Measurements from ENCODE around the gene GORASP1.

Gene GORASP1

DNA sequence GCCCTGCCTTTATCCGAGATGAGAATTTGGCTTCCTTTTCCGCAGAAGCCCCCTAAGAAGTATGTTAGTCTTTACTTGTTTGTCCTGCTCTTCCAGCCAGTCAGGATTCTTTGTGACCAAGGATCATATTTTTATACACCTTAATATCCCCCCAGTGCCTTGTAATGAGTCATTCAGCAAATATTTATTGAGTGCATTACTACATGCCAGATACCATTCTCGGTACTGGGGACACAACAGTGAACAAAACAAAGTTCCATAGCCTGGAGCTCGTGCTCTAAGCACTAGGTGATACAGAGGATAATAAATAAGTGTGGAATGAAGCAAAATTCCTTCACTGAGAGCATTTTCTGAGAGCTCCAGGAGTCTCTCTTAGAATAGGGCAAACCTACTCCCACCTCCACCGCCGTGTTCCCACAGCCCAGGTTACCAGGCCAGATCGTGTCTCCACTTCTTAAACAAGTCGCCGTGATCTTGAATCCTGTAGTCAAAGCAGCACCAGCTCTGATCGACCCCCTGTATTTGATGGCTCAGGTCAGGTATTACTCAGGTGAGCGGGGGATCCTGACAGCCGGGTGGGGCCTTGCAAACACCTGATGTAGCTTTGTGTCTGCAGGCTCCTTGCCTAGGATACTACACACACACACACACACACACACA is 18.5 kb upstream of the GORASP1 start:
- DNase-seq (ENCODE audit: low read depth in 2 of 2), result no peak

GRCh38 chr3:39124876-39125840 is 17.7 kb upstream of the GORASP1 start:
- no peak for DNase-seq (ENCODE audit: low read depth in 2 of 2)

DNA sequence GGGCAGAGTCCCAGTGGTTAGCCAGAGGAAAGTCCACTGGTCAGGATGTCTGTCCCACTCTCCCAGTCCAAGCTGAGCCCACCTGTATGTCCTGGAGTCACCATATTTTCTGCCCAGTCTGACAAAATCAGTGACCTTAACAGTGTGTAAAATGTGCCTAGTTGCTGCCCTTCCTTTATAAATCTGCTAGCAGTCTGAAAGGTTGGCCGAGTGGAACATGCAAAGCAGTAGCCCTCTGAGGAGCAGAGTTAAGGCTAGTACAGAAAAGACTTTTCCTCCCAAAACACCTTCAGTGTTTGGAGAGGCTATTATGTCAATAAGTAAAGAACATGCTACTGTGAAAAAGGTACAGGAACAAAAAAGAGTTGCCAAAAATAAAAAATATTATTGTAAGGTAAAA is 15.4 kb upstream of the GORASP1 start:
- no peak for DNase-seq (ENCODE audit: low read depth in 2 of 2)

DNA sequence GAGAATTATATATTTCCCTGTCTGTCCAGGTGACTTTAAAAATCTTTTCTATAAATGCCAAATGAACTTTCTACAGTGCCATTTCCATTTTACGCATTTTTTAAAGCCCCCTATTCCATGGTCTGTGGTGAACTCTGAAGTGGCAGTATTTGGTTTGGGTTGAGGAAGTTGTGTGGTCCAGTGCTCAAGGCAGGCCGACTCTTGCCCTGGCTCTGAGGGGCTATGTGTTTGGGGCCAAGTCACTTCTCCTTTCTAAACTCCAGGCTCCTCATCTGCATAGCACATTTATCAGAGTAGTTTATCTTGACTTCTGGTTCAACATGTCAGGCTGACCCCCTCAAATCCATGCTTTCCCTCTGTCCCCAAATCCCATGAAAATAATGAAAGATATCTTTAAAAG is 14.2 kb upstream of the GORASP1 start:
- DNase-seq (ENCODE audit: low read depth in 2 of 2), result no peak

DNA sequence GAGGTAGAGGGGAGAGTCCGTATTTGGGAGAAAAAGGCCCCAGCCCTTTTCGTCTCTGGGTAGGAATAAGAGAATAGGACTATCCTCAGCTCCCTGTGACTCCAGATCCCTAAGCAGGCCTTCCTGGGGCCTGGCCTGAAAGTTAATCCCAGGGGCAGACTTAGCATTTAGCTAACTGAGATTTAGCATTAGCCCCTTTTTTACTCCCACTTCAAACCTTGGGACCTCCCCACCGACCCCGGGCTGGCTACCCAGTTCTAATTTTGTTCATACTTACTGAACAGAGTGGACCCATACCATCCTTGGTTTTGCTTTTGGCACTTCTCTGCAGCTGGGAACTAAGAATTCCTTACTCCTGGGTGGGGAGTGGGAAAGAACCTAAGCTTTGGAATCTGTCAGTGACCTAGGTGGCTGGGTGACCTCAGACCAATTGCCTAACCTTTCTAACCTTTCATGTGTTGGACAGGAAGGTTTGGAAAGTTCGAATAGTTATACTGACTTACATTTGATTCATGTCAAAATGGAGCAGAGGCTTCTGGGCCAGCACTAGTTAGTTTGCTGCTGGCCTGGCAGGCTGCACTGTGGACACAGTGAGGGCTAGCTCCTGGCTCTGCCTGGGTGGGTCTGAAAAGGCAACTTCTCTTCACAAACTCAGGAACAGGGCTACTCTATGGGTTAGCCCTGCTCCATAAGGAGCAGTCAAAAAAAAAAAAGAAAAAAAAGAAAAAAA is 11.7 kb upstream of the GORASP1 start:
- DNase-seq (ENCODE audit: low read depth in 2 of 2), result no peak

DNA sequence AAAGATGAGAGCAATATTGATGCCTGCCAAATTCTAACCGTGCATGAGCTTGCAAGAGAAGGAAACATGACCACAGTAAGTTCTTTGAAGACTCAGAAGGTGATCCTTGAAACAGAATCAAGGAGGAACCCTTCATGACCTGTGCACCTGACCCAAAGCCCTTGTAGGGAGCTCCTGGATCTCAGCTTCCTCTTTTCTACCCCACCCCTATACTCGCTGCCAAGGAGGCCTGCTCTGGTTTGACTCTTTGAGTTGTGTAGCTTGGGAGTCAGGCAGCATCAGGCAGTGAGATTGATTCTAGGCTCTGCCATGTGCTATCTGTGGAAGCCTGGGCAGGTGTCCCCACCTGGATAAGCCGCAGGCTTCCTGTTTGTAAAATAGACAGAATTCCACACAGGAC is 10.7 kb upstream of the GORASP1 start:
- DNase-seq (ENCODE audit: low read depth in 2 of 2), result no peak

- no peak for DNase-seq (ENCODE audit: low read depth in 2 of 2)
Measured at GRCh38 chr3:39115870-39116269, 8.4 kb upstream of the GORASP1 start.

DNA sequence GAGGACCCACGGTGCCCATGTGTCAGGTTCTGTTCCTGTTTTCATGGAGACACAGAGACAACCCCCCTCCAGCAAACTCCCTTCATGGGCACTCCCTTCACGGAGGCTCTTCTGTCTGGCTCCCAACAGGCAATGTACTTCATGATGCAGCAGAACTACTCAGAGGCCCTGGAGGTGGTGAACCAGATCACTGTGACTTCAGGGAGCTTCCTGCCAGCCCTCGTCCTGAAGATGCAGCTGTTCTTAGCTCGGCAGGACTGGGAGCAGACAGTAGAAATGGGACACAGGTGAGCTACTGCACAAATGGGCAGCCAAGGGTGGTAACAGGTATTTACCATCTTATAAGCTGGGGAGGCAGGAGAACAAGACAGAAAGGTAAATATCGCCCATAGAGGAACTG is 7.0 kb upstream of the GORASP1 start:
- DNase-seq (ENCODE audit: low read depth in 2 of 2), result no peak

- DNase-seq (ENCODE audit: low read depth in 2 of 2), result no peak
Measured at GRCh38 chr3:39113291-39113690, 5.9 kb upstream of the GORASP1 start.

DNA sequence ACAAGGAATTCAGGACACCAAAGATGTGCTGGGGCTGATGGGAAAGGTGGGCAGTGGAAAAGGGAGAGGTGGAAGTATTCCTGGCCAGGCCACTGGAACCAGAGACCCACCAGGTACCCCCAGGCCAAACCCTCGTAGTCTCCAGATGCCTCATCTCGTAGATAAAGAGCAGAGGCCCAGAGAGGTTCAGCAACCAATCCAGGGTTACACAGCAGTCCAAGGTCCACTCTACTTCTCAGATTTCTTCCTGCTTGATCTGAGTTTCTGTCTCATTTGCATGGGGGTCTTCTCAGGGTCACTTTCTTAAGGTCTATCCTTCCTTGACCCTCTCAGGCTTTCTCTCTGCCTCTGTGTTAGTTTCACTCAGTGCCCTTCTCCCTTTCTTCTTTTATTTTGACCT is 5.1 kb upstream of the GORASP1 start:
- DNase-seq (ENCODE audit: low read depth in 2 of 2), result no peak

DNA sequence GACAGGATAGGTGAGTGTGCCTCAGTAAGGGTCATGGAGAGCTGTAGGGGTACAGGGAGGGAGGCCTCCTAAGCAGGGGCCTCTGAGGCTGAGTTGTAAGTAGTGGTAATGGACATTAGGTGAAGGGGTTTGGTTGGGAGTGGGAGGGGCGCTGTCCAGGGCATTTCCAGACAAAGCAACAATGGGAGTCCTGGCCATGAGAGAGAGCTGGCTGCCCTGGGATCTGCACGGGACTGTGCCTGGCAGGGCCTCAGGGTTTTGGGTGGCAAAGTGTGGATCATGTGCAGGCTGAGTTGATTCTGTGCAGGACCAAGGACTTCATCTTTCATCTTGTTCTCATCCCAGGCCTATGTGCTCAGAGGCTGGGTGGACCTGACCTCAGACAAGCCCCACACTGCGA is 4.7 kb upstream of the GORASP1 start:
- no peak for DNase-seq (ENCODE audit: low read depth in 2 of 2)

DNA sequence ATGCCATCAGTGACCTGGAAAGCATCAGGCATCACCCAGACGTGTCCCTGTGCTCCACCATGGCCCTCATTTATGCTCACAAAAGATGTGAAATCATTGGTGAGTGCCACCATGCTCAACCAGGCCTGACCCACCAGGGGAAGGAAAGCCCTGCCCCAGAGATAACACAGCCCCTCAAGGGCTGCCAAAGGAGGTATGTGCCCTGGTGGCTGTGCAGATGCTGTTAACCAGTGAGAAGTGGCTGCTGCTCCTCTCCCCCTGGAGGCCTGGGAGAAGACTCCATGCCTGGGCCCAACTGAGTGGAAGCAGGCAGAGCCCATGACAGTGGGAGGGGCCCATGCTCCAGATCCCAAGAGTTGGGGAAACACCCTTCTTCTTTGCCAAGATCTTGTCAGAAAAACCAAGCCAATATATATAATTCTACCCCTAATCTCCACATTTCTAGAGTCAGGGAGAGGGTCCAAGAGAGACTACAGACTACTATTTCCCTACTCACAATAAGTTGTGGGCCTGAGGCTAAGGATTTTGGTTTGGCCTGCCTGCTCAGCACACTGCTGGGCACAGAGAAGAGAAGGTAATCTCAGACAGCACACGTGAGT is 2.7 kb upstream of the GORASP1 start:
- DNase-seq (ENCODE audit: low read depth in 2 of 2), result no peak

DNA sequence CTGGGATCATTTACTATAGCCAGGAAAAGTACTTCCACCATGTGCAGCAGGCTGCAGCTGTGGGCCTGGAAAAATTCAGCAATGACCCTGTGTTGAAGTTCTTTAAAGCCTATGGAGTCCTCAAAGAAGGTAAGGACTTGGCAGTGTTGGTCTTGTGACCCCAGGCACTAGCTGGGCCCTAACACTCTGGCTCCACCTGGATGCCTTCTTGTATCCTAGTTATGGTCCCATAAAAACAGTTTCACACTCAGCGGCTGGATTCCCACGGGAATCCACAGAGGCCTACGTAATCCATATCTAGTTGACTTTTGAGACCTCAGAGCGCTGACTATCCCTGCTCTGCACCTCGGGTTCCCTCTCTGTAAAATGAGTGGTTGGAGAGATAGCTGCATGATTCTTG is 1.7 kb upstream of the GORASP1 start:
- no peak for DNase-seq (ENCODE audit: low read depth in 2 of 2)

DNA sequence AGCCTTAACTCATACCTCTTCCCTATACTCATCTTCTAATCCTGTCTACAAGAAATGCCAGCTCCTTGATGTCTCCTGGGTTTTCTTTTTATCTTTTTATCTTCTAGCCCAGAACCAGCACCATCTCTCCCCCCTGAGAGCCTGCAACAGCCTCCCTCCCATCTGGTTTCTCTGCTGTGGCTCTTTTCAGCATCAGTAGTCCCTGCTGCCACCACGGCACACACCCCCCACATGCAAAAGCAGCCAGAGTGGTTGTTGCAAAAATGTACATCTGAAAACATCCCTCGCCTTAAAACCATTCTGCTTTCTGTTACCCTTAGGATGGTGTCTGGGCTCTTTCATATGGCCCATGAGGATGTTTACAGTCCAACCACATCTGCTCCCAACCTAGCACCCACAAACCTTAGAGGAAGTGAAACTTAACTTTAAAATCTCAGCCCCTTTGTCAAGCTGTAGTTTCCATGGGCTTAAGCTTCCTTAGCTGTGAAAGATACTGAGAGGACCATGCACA is 828 bp upstream of the GORASP1 start:
- DNase-seq (ENCODE audit: low read depth in 2 of 2), result no peak

DNA sequence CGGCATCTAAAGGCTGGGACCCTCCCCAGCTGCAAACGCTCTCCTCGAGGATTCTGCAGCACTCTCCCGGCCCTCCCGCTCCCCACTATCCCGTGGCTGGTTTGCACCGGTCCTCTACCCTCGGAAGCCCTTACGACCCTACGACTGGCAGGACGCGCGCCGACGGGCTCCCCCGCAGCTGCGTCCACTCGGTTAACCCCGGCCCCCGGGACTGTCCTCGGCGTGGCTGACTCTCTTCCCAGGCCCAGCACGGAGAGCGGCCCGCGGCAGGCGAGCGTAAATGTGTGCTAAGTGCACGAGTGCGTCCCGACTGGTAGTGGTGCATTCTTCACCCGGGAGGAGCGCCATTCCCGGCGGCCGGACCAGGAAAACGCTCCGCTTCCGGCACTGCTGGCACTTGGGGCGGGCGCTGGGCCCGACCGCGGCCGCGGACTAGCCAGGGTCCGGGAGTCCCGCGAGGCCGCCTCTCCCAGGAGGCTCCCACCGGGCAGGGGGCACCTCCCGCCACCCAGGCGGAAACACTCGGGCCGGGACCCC is 508 bp downstream of the GORASP1 start:
- no peak for DNase-seq (ENCODE audit: low read depth in 2 of 2)

DNA sequence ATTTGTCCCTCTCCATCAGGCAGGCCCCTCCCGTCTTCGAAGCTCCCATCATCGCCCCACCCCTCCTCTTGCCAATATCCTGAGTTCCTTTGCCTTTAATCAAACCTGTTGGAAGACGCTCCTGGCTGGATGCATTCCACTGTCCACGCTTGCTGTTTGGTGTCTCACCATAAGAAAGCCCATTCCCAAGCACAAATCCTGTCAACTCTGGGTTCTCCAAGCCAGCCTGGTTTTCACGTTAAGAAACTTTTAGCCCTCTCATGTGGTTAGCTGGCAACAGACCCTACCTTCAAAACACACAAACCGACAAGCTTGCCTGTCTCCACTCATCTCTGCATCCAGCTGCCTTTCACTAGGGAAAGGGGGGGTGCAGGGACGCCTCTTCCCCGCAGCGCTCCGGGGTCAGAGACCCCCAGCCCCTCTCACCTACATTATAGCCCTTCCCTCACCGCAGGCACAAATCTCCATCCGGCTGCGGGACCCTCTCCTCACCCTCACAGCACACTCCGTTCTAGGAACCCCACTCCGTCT is 1.1 kb downstream of the GORASP1 start:
- DNase-seq (ENCODE audit: low read depth in 2 of 2), result no peak

DNA sequence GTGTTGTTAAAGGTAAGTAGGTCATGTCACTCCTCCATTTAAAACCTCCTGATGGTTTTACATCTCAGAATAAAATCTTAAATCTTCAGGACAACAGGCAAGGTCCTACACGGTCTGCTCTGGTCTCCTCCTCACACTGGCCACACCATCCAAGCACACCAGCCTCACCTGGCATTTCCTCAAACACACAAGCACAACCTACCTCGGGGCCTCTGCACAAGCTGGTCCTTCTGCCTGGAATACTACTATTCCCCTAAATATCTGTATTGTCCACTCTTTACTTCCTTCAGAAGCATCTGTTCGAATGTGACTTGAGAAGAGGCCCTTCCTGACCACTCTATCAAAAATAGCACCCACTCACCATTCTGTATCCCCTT is 1.8 kb downstream of the GORASP1 start:
- no peak for DNase-seq (ENCODE audit: low read depth in 2 of 2)

DNA sequence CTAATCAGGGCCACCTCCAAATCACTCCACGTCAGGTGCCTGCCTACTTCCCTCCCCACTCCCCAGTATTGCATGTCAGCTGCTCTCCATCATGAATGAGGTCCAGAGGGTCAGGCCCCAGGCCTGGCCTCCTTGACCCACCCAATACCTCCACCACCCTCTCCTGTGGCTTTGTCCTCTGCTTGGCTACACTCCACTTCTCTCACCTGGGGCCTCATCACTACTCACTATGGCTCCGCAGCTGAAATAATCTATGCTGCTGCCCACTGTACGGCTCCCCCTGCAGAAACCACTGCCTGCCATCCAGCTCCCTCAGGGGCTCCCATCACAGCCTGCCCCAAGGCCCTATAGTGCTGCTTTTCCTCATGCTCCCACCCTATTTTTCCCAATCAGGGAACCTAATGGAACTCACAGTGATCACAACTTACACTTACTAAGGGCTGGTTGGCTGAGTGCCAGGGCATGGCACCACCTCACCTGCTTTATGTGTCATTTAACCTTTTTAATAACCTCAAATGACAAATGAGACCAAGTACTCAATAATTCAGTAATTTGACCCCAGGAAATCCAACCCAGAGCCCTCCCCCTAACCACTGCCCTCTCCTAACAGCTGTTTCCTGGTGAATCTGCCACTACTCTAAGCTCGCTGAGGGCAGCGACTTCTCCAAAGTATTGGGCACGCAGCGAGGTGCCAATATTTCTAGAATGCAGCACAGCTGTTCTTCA is 2.3 kb downstream of the GORASP1 start:
- DNase-seq (ENCODE audit: low read depth in 2 of 2), result no peak

DNA sequence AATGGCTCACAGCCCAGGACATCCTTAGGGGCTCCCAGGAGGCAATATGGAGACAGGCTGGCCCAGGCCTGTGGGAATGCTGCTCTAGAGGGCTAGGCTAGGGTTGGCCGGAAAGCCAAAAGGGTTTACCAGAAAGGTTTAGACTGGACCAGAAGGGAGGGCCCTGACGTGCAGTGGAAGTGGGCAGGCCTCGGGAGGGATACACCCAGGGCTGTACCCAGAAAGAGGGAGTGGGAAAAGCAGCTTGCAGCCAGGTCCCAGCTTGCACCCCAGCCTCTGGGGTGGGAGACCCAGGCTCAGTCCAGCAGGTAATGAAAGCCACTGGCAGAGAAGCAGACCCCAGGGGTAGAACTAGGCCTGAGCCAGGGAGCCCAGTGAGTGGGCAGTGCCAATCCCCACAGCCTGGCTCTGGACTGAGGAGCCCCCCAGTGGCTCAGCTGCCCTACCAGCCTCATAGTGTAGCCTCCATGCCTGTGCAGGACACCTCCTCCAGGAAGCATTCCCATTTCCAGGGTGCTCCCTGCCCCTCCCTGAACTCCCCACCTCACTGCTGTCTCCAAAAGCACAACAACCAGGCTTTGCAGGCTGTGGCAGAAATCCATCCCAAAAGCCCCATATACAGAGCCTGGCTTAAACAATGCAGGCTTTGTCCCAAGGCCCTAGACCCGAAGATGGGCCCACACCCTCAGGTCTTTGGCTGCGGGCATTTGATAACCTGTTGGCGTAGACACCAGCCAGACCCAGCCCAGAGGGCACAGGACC is 3.5 kb downstream of the GORASP1 start:
- DNase-seq (ENCODE audit: low read depth in 2 of 2), result no peak

DNA sequence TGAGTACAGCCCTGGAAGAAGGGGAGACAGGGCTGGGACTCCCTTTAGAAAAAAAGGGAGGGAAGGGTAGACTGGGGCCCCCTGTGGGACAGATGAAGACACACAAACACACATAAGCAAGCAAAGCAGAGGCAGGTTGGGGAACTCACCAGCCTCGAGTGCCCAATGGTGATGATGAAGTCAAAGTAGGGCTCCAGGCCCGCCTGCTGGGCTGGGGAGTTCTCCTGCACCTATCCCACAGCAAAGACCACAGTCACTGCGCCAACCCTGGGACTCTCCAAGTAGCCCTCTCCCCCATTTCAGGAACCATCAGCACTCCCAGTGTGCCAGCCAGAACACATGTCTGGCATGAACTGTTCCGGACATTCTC is 4.1 kb downstream of the GORASP1 start:
- DNase-seq (ENCODE audit: low read depth in 2 of 2), result no peak
